ENCODE results near the gene KRTAP5-10.
"Not testable (repeated sequence)": the region's sequence is repeated elsewhere in the genome, so short reads cannot be mapped to it uniquely, and the experiment has no call there.

The KRTAP5-10 gene

GRCh38 chr11:71542382-71542781, 23.0 kb upstream of the KRTAP5-10 start:
- in situ Hi-C loops (cut with HindIII; ENCODE audit: low sequenced_read_pairs) = no loop called here

- in situ Hi-C loops (cut with HindIII; ENCODE audit: low sequenced_read_pairs) = no loop called here
Observed at GRCh38 chr11:71542879-71543777, 22.2 kb upstream of the KRTAP5-10 start.

- in situ Hi-C loops (cut with HindIII; ENCODE audit: low sequenced_read_pairs) = no loop called here
Observed at GRCh38 chr11:71543866-71544265, 21.5 kb upstream of the KRTAP5-10 start.

GRCh38 chr11:71544525-71545214, 20.7 kb upstream of the KRTAP5-10 start:
- in situ Hi-C loops (cut with HindIII; ENCODE audit: low sequenced_read_pairs) = no loop called here

- in situ Hi-C loops (cut with HindIII; ENCODE audit: low sequenced_read_pairs) = no loop called here
Observed at GRCh38 chr11:71545405-71545966, 19.9 kb upstream of the KRTAP5-10 start.

- in situ Hi-C loops (cut with HindIII; ENCODE audit: low sequenced_read_pairs) = no loop called here
Observed at GRCh38 chr11:71548120-71548519, 17.2 kb upstream of the KRTAP5-10 start, which contains the start of gene KRTAP5-9. Gene KRTAP5-9 (plus strand): TSS chr11:71548420. CDS start chr11:71548658, 238 bp downstream.

GRCh38 chr11:71548716-71549151, 16.6 kb upstream of the KRTAP5-10 start:
- in situ Hi-C loops (cut with HindIII; ENCODE audit: low sequenced_read_pairs) = no loop called here

- in situ Hi-C loops (cut with HindIII; ENCODE audit: low sequenced_read_pairs) = no loop called here
Observed at GRCh38 chr11:71551711-71552110, 13.7 kb upstream of the KRTAP5-10 start.

- in situ Hi-C loops (cut with HindIII; ENCODE audit: low sequenced_read_pairs) = no loop called here
Observed at GRCh38 chr11:71554996-71555395, 10.4 kb upstream of the KRTAP5-10 start.

- in situ Hi-C loops (cut with HindIII; ENCODE audit: low sequenced_read_pairs) = no loop called here
Observed at GRCh38 chr11:71555508-71555907, 9.9 kb upstream of the KRTAP5-10 start.

GRCh38 chr11:71556018-71556417, 9.3 kb upstream of the KRTAP5-10 start:
- in situ Hi-C loops (cut with HindIII; ENCODE audit: low sequenced_read_pairs) = no loop called here

- in situ Hi-C loops (cut with HindIII; ENCODE audit: low sequenced_read_pairs) = no loop called here
Observed at GRCh38 chr11:71557257-71557656, 8.1 kb upstream of the KRTAP5-10 start.

- in situ Hi-C loops (cut with HindIII; ENCODE audit: low sequenced_read_pairs) = no loop called here
Observed at GRCh38 chr11:71558996-71559395, 6.4 kb upstream of the KRTAP5-10 start.

GRCh38 chr11:71562120-71562519, 3.2 kb upstream of the KRTAP5-10 start:
- in situ Hi-C loops (cut with HindIII; ENCODE audit: low sequenced_read_pairs) = no loop called here

GRCh38 chr11:71563406-71563805, 2.0 kb upstream of the KRTAP5-10 start:
- in situ Hi-C loops (cut with HindIII; ENCODE audit: low sequenced_read_pairs) = no loop called here

- in situ Hi-C loops (cut with HindIII; ENCODE audit: low sequenced_read_pairs) = no loop called here
Observed at GRCh38 chr11:71564430-71564829, 933 bp upstream of the KRTAP5-10 start.

- in situ Hi-C loops (cut with HindIII; ENCODE audit: low sequenced_read_pairs) = no loop called here
Observed at GRCh38 chr11:71566081-71566620, 788 bp downstream of the KRTAP5-10 start.

- in situ Hi-C loops (cut with HindIII; ENCODE audit: low sequenced_read_pairs) = not testable (repeated sequence)
Observed at GRCh38 chr11:71566626-71567599, 1.6 kb downstream of the KRTAP5-10 start.

- in situ Hi-C loops (cut with HindIII; ENCODE audit: low sequenced_read_pairs) = not testable (repeated sequence)
Observed at GRCh38 chr11:71567633-71568032, 2.3 kb downstream of the KRTAP5-10 start.

GRCh38 chr11:71568704-71569349, 3.5 kb downstream of the KRTAP5-10 start:
- in situ Hi-C loops (cut with HindIII; ENCODE audit: low sequenced_read_pairs) = no loop called here

Data from DLD1 (cell line).